Small intestine (tissue), 7 donors: Measurements from ENCODE around the gene SSTR3. TPM values are rescaled to one million over a fixed set of nuclear protein-coding genes. Genes with fewer than 3 reads are reported as not detected.
A peak's percentile ranks its signal among the peaks of the same experiment; 100 is the strongest.
"Not testable (repeated sequence)": the region's sequence is repeated elsewhere in the genome, so short reads cannot be mapped to it uniquely, and the experiment has no call there.

ENCODE experiments used
- DNase-seq, 2 donors: peaks; one replicate each; pipeline versions ENCODE4 v3.0.0 to v3.0.0-alpha.2; 2013
- FAIRE-seq: peaks from 2 replicates; lab custom pipeline; 2012; peaks lifted over from hg19 to GRCh38; lab: Jason Lieb, UNC
- H3K27ac ChIP-seq, 3 donors: one replicate each; pipeline ENCODE4 v1.5.1; 2013; ENCODE audit warnings: low read length in 2 of 3, mild to moderate bottlenecking in 2 of 3, control low read depth in 1 of 3, inconsistent platforms in 1 of 3, low read depth in 1 of 3, moderate library complexity in 1 of 3
- H3K27me3 ChIP-seq, 3 donors: one replicate each; pipeline ENCODE4 v1.6.1; 2013; ENCODE audit warnings: low read length in 3 of 3, inconsistent platforms in 1 of 3; ENCODE audit not compliant: control insufficient read depth in 3 of 3, insufficient read depth in 3 of 3
- H3K36me3 ChIP-seq, 3 donors: one replicate each; pipeline ENCODE4 v1.6.1; 2013; ENCODE audit warnings: low read length in 3 of 3, inconsistent platforms in 1 of 3, low read depth in 1 of 3, mild to moderate bottlenecking in 1 of 3, moderate library complexity in 1 of 3; ENCODE audit not compliant: control insufficient read depth in 3 of 3, insufficient read depth in 2 of 3
- H3K4me1 ChIP-seq, 3 donors: one replicate each; pipeline ENCODE4 v1.6.1; 2013; ENCODE audit warnings: low read length in 2 of 3, inconsistent platforms in 1 of 3, low read depth in 1 of 3, mild to moderate bottlenecking in 1 of 3, moderate library complexity in 1 of 3; ENCODE audit not compliant: control insufficient read depth in 3 of 3, insufficient read depth in 2 of 3
- H3K4me3 ChIP-seq, 3 donors: one replicate each; pipeline ENCODE4 v1.5.1; 2013; ENCODE audit warnings: low read length in 3 of 3, control low read depth in 1 of 3, inconsistent platforms in 1 of 3, low read depth in 1 of 3, mild to moderate bottlenecking in 1 of 3, moderate library complexity in 1 of 3
- H3K9me3 ChIP-seq, 2 donors: one replicate each; pipeline ENCODE4 v1.6.1; 2013; ENCODE audit warnings: low read depth in 1 of 2, low read length in 1 of 2; ENCODE audit not compliant: control insufficient read depth in 2 of 2, insufficient read depth in 1 of 2
- WGBS, 3 donors: extraction: QIAGEN DNeasy Blood & Tissue Kit; methylation state at CpG; one replicate each; pipeline ENCODE4 v1.1.7; 2013; 5-methylcytosine and 5-hydroxymethylcytosine counted together
- polyA plus RNA-seq, 4 donors: library from polyadenylated mRNA; stranded (reverse) in 3 of 4; unstranded in 1 of 4; fragments of 200-250 nt in 3 of 4; fragments of 120-200 nt in 1 of 4; gene quantifications; one replicate each; pipeline versions ENCODE4 v1.2.1 to v1.2.3, GENCODE V29; 2013
- donor health status: healthy with polysubstance abuse.
- donor health status: control.
- donor health status: control.
- donor health status: Bipolar disorder and iron deficiency.
- donor health status: healthy.

Gene SSTR3
- polyA plus RNA-seq, 4 donors: 0.09 to 0.49 TPM; not detected in 2

- peaks cover 0 to 12% (median 0%) of the 10 kb centered on the region in 3 donors for H3K4me1 ChIP-seq
- DNase-seq: no peak
- H3K27me3 ChIP-seq: no peaks in the 10 kb centered on the region
- no peak overlapping the region for H3K27ac ChIP-seq
- H3K4me3 ChIP-seq: no peak overlapping the region
- H3K36me3 ChIP-seq: no peaks in the 10 kb centered on the region
- FAIRE-seq: no peak
- H3K9me3 ChIP-seq: no peaks in the 10 kb centered on the region
- WGBS, 3 donors: 79 to 90% (median 82%) methylated on average over 5 of the region's 5 CpGs
These were observed 7.2 kb downstream of the SSTR3 start for GRCh38 chr22:37205046-37205445.

- H3K4me1 ChIP-seq: peaks cover 0 to 18% (median 0%) of the 10 kb centered on the region in 3 donors
- H3K27ac ChIP-seq: no peak overlapping the region
- no peak overlapping the region for H3K4me3 ChIP-seq
- no peaks in the 10 kb centered on the region for H3K27me3 ChIP-seq
- WGBS, 3 donors: 54 to 80% (median 77%) methylated on average over 5 of the region's 5 CpGs
- no peaks in the 10 kb centered on the region for H3K36me3 ChIP-seq
- no peak for DNase-seq
- no peaks in the 10 kb centered on the region for H3K9me3 ChIP-seq
- no peak for FAIRE-seq
These were observed 8.1 kb downstream of the SSTR3 start for GRCh38 chr22:37204045-37204655.

GRCh38 chr22:37203354-37204044 is 8.8 kb downstream of the SSTR3 start:
- DNase-seq (no peak), FAIRE-seq (no peak)
- H3K27me3 ChIP-seq: no peaks in the 10 kb centered on the region
- WGBS, 3 donors: 87 to 92% (median 88%) methylated on average over 16 of the region's 16 CpGs
- no peaks in the 10 kb centered on the region for H3K36me3 ChIP-seq
- peaks cover 0 to 18% (median 0%) of the 10 kb centered on the region in 3 donors for H3K4me1 ChIP-seq
- H3K4me3 ChIP-seq: no peak overlapping the region
- H3K9me3 ChIP-seq: no peaks in the 10 kb centered on the region
- no peak overlapping the region for H3K27ac ChIP-seq

- no peaks in the 10 kb centered on the region for H3K9me3 ChIP-seq
- DNase-seq (no peak), FAIRE-seq (no peak)
- peaks cover 4 to 20% (median 5%) of the 10 kb centered on the region in 3 donors for H3K4me1 ChIP-seq
- no peak overlapping the region for H3K4me3 ChIP-seq
- peaks cover 0 to under 1% (median 0%) of the 10 kb centered on the region in 3 donors for H3K36me3 ChIP-seq
- 84 to 91% (median 89%) methylated on average over 9 to 10 of the region's 10 CpGs for WGBS, 3 donors
- H3K27me3 ChIP-seq: no peaks in the 10 kb centered on the region
- no peak overlapping the region for H3K27ac ChIP-seq
These were observed 9.6 kb downstream of the SSTR3 start for GRCh38 chr22:37202716-37203115.

- Histone ChIP-seq H3K4me3 (no peak overlapping the region), H3K27me3 (no peaks in the 10 kb centered on the region), H3K27ac (no peak overlapping the region), H3K36me3 (peaks cover 0 to 5% (median 0%) of the 10 kb centered on the region in 3 donors), H3K9me3 (no peaks in the 10 kb centered on the region), H3K4me1 (peaks cover 6 to 26% (median 9%) of the 10 kb centered on the region in 3 donors)
- 83 to 90% (median 87%) methylated on average over 5 of the region's 5 CpGs for WGBS, 3 donors
- no peak for FAIRE-seq
- no peak for DNase-seq
These were observed 10.2 kb downstream of the SSTR3 start for GRCh38 chr22:37202001-37202555.

- not testable (repeated sequence) for H3K27me3 ChIP-seq, H3K4me3 ChIP-seq, FAIRE-seq, H3K36me3 ChIP-seq, DNase-seq, H3K9me3 ChIP-seq, H3K27ac ChIP-seq
- 95 to 97% (median 96%) methylated on average over 6 of the region's 6 CpGs for WGBS, 3 donors
- peaks cover 6 to 32% (median 9%) of the 10 kb centered on the region in 3 donors for H3K4me1 ChIP-seq
These were observed 10.8 kb downstream of the SSTR3 start for GRCh38 chr22:37201443-37201820.

- Histone ChIP-seq H3K27ac (peak overlapping the region; percentile 61 to 92 (median 69)), H3K36me3 (peaks cover 0 to 5% (median 0%) of the 10 kb centered on the region in 3 donors), H3K4me3 (peak overlapping the region in 1 of 3 donors; percentile 38), H3K4me1 (peaks cover 8 to 37% (median 9%) of the 10 kb centered on the region in 3 donors), H3K9me3 (no peaks in the 10 kb centered on the region), H3K27me3 (no peaks in the 10 kb centered on the region)
- 4 to 15% (median 14%) methylated on average over 12 of the region's 12 CpGs for WGBS, 3 donors
- FAIRE-seq (no peak), DNase-seq (no peak)
These were observed 12.5 kb downstream of the SSTR3 start for GRCh38 chr22:37199760-37200108.

- DNase-seq (peak; percentile 97 to 99), FAIRE-seq (no peak)
- H3K36me3 ChIP-seq: peaks cover 0 to 5% (median 0%) of the 10 kb centered on the region in 3 donors
- no peaks in the 10 kb centered on the region for H3K9me3 ChIP-seq
- WGBS, 3 donors: 0 to 1% (median 0%) methylated on average over 54 to 58 of the region's 58 CpGs
- peak overlapping the region; percentile 91 to 97 (median 92) for H3K27ac ChIP-seq
- peaks cover 9 to 37% (median 9%) of the 10 kb centered on the region in 3 donors for H3K4me1 ChIP-seq
- peak overlapping the region; percentile 39 to 73 (median 73) for H3K4me3 ChIP-seq
- no peaks in the 10 kb centered on the region for H3K27me3 ChIP-seq
These were observed 13.0 kb downstream of the SSTR3 start for GRCh38 chr22:37199103-37199759.
